NB4 (cell line): ENCODE measurements around the gene PNPLA1.

ENCODE experiments used
- CTCF ChIP-seq: IDR thresholded peaks from one replicate; pipeline ENCODE4 v1.5.1; 2012; ENCODE audit warnings: low read depth, low read length
- MYC ChIP-seq: IDR thresholded peaks from 2 replicates; pipeline ENCODE4 v1.6.1; 2011; ENCODE audit warnings: low read depth, low read length
- POLR2A ChIP-seq: IDR thresholded peaks from 2 replicates; pipeline ENCODE4 v1.6.1; 2011; ENCODE audit warnings: mild to moderate bottlenecking; ENCODE audit not compliant: insufficient read length; ENCODE audit errors: extremely low read depth

GRCh38 chr6:36309203-36309602 lies 39.3 kb downstream of the PNPLA1 start:
- TF ChIP-seq CTCF (no peak), POLR2A (no peak), MYC (no peak)
